ENCODE data around the gene ZCCHC10.
"Not testable (repeated sequence)": the region's sequence is repeated elsewhere in the genome, so short reads cannot be mapped to it uniquely, and the experiment has no call there.

ZCCHC10 gene

GRCh38 chr5:133041157-133041784, 14.9 kb upstream of the ZCCHC10 start:
- no peak for DNase-seq

- not testable (repeated sequence) for DNase-seq
These were observed 10.3 kb upstream of the ZCCHC10 start for GRCh38 chr5:133036677-133037076.

- DNase-seq: no peak
These were observed 8.9 kb upstream of the ZCCHC10 start for GRCh38 chr5:133035224-133035623.

- DNase-seq: no peak
These were observed 7.7 kb upstream of the ZCCHC10 start for GRCh38 chr5:133034064-133034463.

GRCh38 chr5:133032852-133033742, 6.7 kb upstream of the ZCCHC10 start:
- DNase-seq: no peak

GRCh38 chr5:133030343-133031005, 4.1 kb upstream of the ZCCHC10 start:
- DNase-seq: no peak

- no peak for DNase-seq
These were observed 3.1 kb upstream of the ZCCHC10 start for GRCh38 chr5:133029416-133029815.

GRCh38 chr5:133026664-133027153, 360 bp upstream of the ZCCHC10 start:
- peak in 1 of 2 experiments; percentile 28 for DNase-seq

- DNase-seq: not testable (repeated sequence)
These were observed 6.9 kb downstream of the ZCCHC10 start for GRCh38 chr5:133019471-133019870.

- no peak for DNase-seq
These were observed 8.4 kb downstream of the ZCCHC10 start for GRCh38 chr5:133017964-133018363.

GRCh38 chr5:133015466-133015865, 10.9 kb downstream of the ZCCHC10 start:
- no peak for DNase-seq

- DNase-seq: not testable (repeated sequence)
These were observed 17.9 kb downstream of the ZCCHC10 start for GRCh38 chr5:133008455-133008854.

- no peak for DNase-seq
These were observed 19.7 kb downstream of the ZCCHC10 start for GRCh38 chr5:133006653-133007052.

- DNase-seq: no peak
These were observed 27.1 kb downstream of the ZCCHC10 start for GRCh38 chr5:132999246-132999645.

- DNase-seq: peak in 1 of 2 experiments; percentile 14
These were observed 27.8 kb downstream of the ZCCHC10 start for GRCh38 chr5:132998556-132998955.

- DNase-seq: no peak
These were observed 30.0 kb downstream of the ZCCHC10 start for GRCh38 chr5:132996307-132996706.

GRCh38 chr5:132987531-132988408, 38.6 kb downstream of the ZCCHC10 start:
- DNase-seq: no peak

GRCh38 chr5:132982971-132983370, 43.4 kb downstream of the ZCCHC10 start:
- DNase-seq: not testable (repeated sequence)

GRCh38 chr5:132981288-132981687, 45.1 kb downstream of the ZCCHC10 start:
- DNase-seq: no peak

GRCh38 chr5:132979976-132980375, 46.4 kb downstream of the ZCCHC10 start:
- DNase-seq: no peak

GRCh38 chr5:132979367-132979940, 46.9 kb downstream of the ZCCHC10 start:
- peak in 1 of 2 experiments; percentile 5 for DNase-seq

- DNase-seq: no peak
These were observed 49.5 kb downstream of the ZCCHC10 start for GRCh38 chr5:132976852-132977251.

Data from AML-193 (cell line).